Prostate gland (tissue), 2 donors: ENCODE data around the gene EPB41L1. TPM values are rescaled to one million over a fixed set of nuclear protein-coding genes. Genes with fewer than 3 reads are reported as not detected.

Source experiments
- DNase-seq: peaks from one replicate; pipeline ENCODE4 v3.0.0-alpha.2; 2019; ENCODE audit warnings: low spot score
- H3K27ac ChIP-seq, 2 donors: fragments of 200-600 bp; sonication (generic); 2 replicates each; pipeline ENCODE4 v1.5.1; 2017 to 2019
- H3K27me3 ChIP-seq: fragments of 200-600 bp; sonication (generic); replicated peaks from 2 replicates; pipeline ENCODE4 v1.5.1; 2019; ENCODE audit not compliant: insufficient read depth
- H3K36me3 ChIP-seq, 2 donors: fragments of 200-600 bp; sonication (generic); 1 replicate in 1 of 2; 2 replicates in 1 of 2; pipeline versions ENCODE4 v1.5.1 to v1.8.1; 2017 to 2019
- H3K4me1 ChIP-seq: fragments of 200-600 bp; sonication (generic); replicated peaks from 2 replicates; pipeline ENCODE4 v1.5.1; 2019
- H3K4me3 ChIP-seq, 2 donors: fragments of 200-600 bp; sonication (generic); 2 replicates each; pipeline ENCODE4 v1.5.1; 2017 to 2019
- H3K9me3 ChIP-seq: fragments of 200-600 bp; sonication (generic); 2 replicates; pipeline ENCODE4 v1.5.1; 2017
- POLR2A ChIP-seq: fragments of 450-650 bp; IDR thresholded peaks from one replicate; pipeline ENCODE4 v1.6.1; 2016; ENCODE audit warnings: antibody characterized with exemption, mild to moderate bottlenecking
- POLR2AphosphoS5 ChIP-seq: sonication (generic); formaldehyde crosslinking; IDR thresholded peaks from one replicate; pipeline ENCODE4 v1.6.1; 2017; ENCODE audit warnings: antibody characterized with exemption
- WGBS: methylation state at CpG from one replicate; pipeline ENCODE4 v1.1.5; 2018; 5-methylcytosine and 5-hydroxymethylcytosine counted together
- intact Hi-C: fragments of 100-400 bp; cut with DNase I; formaldehyde crosslinking; loops from one replicate; pipeline ENCODE4 v1.14.2; 2022
- total RNA-seq, 2 donors: library from RNA; depleted of rRNA; stranded (reverse); fragments of >200 nt; gene quantifications; one replicate each; pipeline ENCODE4 v1.1.0, GENCODE V29; 2016
- TF ChIP-seq, protein P1 (sequence below), 4 experiments: fragments of 200-600 bp in 2 of 4; fragments of 450-650 bp in 2 of 4; sonication (generic) in 2 of 4; IDR thresholded peaks; 1 replicate in 3 of 4; 2 replicates in 1 of 4; pipeline ENCODE4 v1.5.1; 2016 to 2019; ENCODE audit warnings: antibody characterized with exemption in 4 of 4, mild to moderate bottlenecking in 2 of 4, moderate library complexity in 2 of 4

EPB41L1 gene
- total RNA-seq, 2 donors from 2014 or later: 27.7 to 91.1 TPM

DNA sequence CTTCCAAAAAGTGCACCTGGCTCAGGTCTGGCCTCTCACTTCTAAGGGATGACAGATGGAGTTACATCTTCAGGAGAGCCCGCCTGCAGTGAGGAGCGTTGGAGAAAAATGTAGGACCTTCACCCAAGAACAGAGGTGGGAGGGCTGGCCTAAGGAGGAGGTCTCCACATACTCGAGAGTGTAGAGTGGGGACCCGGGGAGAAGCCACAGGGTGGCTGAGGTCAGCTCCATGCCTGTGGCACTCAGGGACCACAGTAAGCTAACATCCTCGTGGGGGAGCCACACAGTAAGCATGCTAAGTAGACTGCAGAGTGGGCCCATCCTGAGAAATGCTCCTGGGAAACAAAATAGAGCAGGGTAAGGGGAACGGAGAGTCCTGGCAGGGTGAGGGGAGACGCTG, 105.8 kb downstream of the EPB41L1 start:
- no peaks in the 10 kb centered on the region for H3K27me3 ChIP-seq
- intact Hi-C loops: no loop called here
- no peak overlapping the region for H3K4me3 ChIP-seq
- TF ChIP-seq POLR2A (no peak), POLR2AphosphoS5 (no peak)
- TF ChIP-seq, protein P1, sequence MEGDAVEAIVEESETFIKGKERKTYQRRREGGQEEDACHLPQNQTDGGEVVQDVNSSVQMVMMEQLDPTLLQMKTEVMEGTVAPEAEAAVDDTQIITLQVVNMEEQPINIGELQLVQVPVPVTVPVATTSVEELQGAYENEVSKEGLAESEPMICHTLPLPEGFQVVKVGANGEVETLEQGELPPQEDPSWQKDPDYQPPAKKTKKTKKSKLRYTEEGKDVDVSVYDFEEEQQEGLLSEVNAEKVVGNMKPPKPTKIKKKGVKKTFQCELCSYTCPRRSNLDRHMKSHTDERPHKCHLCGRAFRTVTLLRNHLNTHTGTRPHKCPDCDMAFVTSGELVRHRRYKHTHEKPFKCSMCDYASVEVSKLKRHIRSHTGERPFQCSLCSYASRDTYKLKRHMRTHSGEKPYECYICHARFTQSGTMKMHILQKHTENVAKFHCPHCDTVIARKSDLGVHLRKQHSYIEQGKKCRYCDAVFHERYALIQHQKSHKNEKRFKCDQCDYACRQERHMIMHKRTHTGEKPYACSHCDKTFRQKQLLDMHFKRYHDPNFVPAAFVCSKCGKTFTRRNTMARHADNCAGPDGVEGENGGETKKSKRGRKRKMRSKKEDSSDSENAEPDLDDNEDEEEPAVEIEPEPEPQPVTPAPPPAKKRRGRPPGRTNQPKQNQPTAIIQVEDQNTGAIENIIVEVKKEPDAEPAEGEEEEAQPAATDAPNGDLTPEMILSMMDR (IDR thresholded peaks at IDR 0.05): no peak
- WGBS: 64% methylated on average over 7 of the region's 7 CpGs
- no peak overlapping the region for H3K27ac ChIP-seq
- no peaks in the 10 kb centered on the region for H3K9me3 ChIP-seq
- no peaks in the 10 kb centered on the region for H3K4me1 ChIP-seq
- no peak for DNase-seq
- H3K36me3 ChIP-seq: peaks cover 0 to 7% of the 10 kb centered on the region in 2 donors

DNA sequence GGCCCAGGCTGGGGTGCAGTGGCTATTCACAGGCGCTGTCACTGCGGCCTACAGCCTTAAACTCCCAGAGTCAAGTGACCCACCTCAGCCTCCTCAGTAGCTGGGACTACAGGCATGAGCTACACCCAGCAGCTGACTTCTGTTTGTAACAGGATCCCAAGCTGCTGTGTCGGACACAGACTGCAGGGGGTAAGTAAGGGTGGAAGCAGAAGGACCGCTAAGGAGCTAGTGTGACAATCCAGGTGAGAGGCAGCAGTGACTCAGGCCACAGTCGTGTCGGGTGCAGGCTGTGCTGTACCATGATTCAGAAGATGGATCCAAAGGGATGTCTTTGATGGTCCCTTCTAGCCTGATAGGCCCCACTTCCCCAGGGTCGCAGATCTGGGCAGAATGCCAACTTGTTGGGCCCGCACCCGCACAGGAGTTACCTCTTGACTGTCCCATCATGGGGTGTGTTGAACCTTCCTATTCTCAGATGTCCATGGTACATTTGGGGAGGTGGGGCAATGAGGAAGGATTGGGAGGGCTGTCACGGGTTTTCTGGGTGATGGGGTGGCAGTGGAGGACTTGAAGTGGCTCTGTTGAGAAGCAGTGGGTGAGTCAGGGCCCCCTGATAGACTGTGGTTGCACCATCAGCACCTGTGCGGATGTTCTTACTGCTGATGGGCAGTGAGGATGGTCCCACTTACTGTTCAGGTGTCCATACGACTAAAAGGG, 107.0 kb downstream of the EPB41L1 start:
- Histone ChIP-seq H3K9me3 (no peaks in the 10 kb centered on the region), H3K27ac (no peak overlapping the region), H3K4me1 (no peaks in the 10 kb centered on the region), H3K36me3 (no peaks in the 10 kb centered on the region), H3K4me3 (no peak overlapping the region), H3K27me3 (no peaks in the 10 kb centered on the region)
- 81% methylated on average over 12 of the region's 12 CpGs for WGBS
- intact Hi-C loops: no loop called here
- no peak for DNase-seq
- TF ChIP-seq POLR2A: no peak
- TF ChIP-seq POLR2AphosphoS5: no peak
- TF ChIP-seq, protein P1 (IDR thresholded peaks at IDR 0.05): no peak

DNA sequence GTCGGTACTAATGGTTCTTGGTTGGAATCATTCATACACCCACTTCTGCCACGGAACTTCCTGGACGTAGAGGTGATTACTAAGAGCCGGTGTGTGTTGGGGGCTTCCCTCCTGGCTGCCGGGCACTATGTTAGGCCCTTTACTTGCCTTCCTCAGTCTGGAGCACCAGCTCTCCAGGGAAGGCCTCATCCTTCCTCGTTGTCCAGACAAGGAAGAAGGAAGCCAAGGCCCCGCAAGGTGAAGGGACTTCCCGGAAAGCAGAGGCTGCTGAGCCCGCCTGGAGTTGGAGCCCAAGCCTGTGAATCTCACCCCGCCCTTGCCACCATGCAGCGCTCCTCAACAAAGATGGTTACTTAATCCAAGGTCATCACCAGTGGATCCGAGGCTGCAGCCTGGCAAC, 107.9 kb downstream of the EPB41L1 start:
- Histone ChIP-seq H3K27ac (no peak overlapping the region), H3K27me3 (no peaks in the 10 kb centered on the region), H3K36me3 (no peaks in the 10 kb centered on the region), H3K9me3 (no peaks in the 10 kb centered on the region), H3K4me3 (no peak overlapping the region), H3K4me1 (no peaks in the 10 kb centered on the region)
- no peak for TF ChIP-seq POLR2A
- no peak for TF ChIP-seq POLR2AphosphoS5
- TF ChIP-seq, protein P1 (IDR thresholded peaks at IDR 0.05): no peak
- WGBS: 93% methylated on average over 12 of the region's 12 CpGs
- intact Hi-C loops: no loop called here
- DNase-seq: no peak

DNA sequence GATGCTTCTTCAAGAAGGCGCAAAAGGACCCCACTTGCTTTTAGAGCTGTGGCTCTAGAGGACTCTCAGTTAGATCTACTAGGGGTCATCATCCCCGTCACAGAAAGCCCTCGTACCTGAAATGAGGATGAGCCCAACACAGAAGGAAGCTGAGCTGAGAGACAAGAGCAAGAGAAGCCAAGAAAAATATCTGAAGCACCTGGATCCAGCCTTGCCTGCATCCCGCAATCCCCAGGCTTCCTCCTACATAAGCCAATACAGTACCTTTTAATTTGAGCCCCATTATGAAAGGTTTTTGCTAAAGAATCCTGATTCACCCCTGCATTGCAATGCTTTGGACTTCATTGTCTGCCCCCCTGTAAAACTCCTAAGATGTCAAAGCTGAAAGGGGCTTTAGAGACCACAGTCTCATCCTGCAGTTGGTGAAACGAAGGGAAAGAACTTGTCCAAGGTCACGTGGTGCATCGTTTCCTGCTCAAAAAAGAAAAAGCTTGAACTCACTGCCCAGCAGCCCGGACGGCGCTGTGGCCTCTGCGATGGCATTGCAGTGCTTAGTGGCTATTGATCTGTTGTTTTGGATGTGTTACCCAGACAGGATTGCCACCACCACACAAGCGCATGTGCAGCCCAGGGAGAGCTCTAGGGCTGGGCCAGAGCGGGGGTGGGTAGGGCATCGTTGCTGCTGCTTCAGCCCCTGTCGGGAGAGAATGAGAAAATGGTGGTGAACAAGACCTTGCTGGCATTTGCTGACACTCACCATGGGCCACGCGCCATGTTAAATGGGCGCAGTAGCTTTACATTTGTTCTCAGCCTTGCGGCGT, 110.1 kb downstream of the EPB41L1 start:
- WGBS: 90% methylated on average over 20 of the region's 20 CpGs
- TF ChIP-seq, protein P1 (IDR thresholded peaks at IDR 0.05): no peak
- DNase-seq: no peak
- no peaks in the 10 kb centered on the region for H3K27me3 ChIP-seq
- intact Hi-C loops: no loop called here
- H3K4me3 ChIP-seq: no peak overlapping the region
- H3K4me1 ChIP-seq: no peaks in the 10 kb centered on the region
- no peak overlapping the region for H3K27ac ChIP-seq
- no peaks in the 10 kb centered on the region for H3K9me3 ChIP-seq
- no peaks in the 10 kb centered on the region for H3K36me3 ChIP-seq
